HepG2 (cell line): ENCODE measurements around the gene INPP1. TPM values are rescaled to one million over a fixed set of nuclear protein-coding genes. Genes with fewer than 3 reads are reported as not detected.

Source experiments
- E2F1 ChIP-seq: sonication (generic); formaldehyde crosslinking; IDR thresholded peaks from 2 replicates; pipeline ENCODE4 v1.5.0; 2020; ENCODE audit warnings: missing genetic modification reagents
- GLI4 ChIP-seq: sonication (generic); formaldehyde crosslinking; IDR thresholded peaks from 2 replicates; pipeline ENCODE4 v1.5.1; 2020; ENCODE audit warnings: missing genetic modification reagents, mild to moderate bottlenecking, moderate library complexity, borderline replicate concordance
- MTA1 ChIP-seq: sonication (generic); formaldehyde crosslinking; IDR thresholded peaks from 2 replicates; pipeline ENCODE4 v1.4.0; 2020; ENCODE audit warnings: missing genetic modification reagents, mild to moderate bottlenecking, borderline replicate concordance
- MYNN ChIP-seq: sonication (generic); formaldehyde crosslinking; IDR thresholded peaks from 2 replicates; pipeline ENCODE4 v1.4.0; 2020; ENCODE audit warnings: mild to moderate bottlenecking, low read depth, missing genetic modification reagents
- NFATC3 ChIP-seq: sonication (generic); formaldehyde crosslinking; IDR thresholded peaks from 2 replicates; pipeline ENCODE4 v1.5.1; 2020; ENCODE audit warnings: mild to moderate bottlenecking, missing genetic modification reagents
- NFIB ChIP-seq: sonication (generic); formaldehyde crosslinking; IDR thresholded peaks from 2 replicates; pipeline ENCODE4 v1.9.0; 2021; ENCODE audit warnings: missing genetic modification reagents, mild to moderate bottlenecking, borderline replicate concordance
- NFIC ChIP-seq: IDR thresholded peaks from 2 replicates; pipeline ENCODE4 v1.6.1; 2012; ENCODE audit warnings: mild to moderate bottlenecking, low read length, inconsistent platforms
- NR2F1 ChIP-seq, 2 experiments: fragments of 450-650 bp in 1 of 2; formaldehyde crosslinking in 1 of 2; IDR thresholded peaks; 2 replicates each; pipeline versions ENCODE4 v1.5.0 to v1.6.1; 2016 to 2020; ENCODE audit warnings: mild to moderate bottlenecking in 1 of 2, missing compliant biosample characterization in 1 of 2, missing genetic modification reagents in 1 of 2, moderate library complexity in 1 of 2
- RBAK ChIP-seq: sonication (generic); formaldehyde crosslinking; IDR thresholded peaks from 2 replicates; pipeline ENCODE4 v1.5.1; 2020; ENCODE audit warnings: mild to moderate bottlenecking, missing genetic modification reagents
- TOE1 ChIP-seq: sonication (generic); formaldehyde crosslinking; IDR thresholded peaks from 2 replicates; pipeline ENCODE4 v1.4.0; 2020; ENCODE audit warnings: mild to moderate bottlenecking, missing genetic modification reagents
- TSC22D2 ChIP-seq: sonication (generic); formaldehyde crosslinking; IDR thresholded peaks from 2 replicates; pipeline ENCODE4 v1.5.1; 2020; ENCODE audit warnings: missing genetic modification reagents, mild to moderate bottlenecking, borderline replicate concordance
- ZBTB8A ChIP-seq: sonication (generic); formaldehyde crosslinking; IDR thresholded peaks from 2 replicates; pipeline ENCODE4 v1.4.0; 2020; ENCODE audit warnings: mild to moderate bottlenecking, low read depth, missing genetic modification reagents, borderline replicate concordance
- ZMYM3 ChIP-seq: sonication (generic); formaldehyde crosslinking; IDR thresholded peaks from 2 replicates; pipeline ENCODE4 v1.5.1; 2020; ENCODE audit warnings: mild to moderate bottlenecking, missing genetic modification reagents
- ZNF20 ChIP-seq: sonication (generic); formaldehyde crosslinking; IDR thresholded peaks from 2 replicates; pipeline ENCODE4 v1.4.0; 2020; ENCODE audit warnings: mild to moderate bottlenecking, moderate library complexity, missing genetic modification reagents
- ZNF260 ChIP-seq: sonication (generic); formaldehyde crosslinking; IDR thresholded peaks from 2 replicates; pipeline ENCODE4 v1.4.0; 2020; ENCODE audit warnings: missing genetic modification reagents, low read depth, mild to moderate bottlenecking, borderline replicate concordance
- ZNF598 ChIP-seq: sonication (generic); formaldehyde crosslinking; IDR thresholded peaks from 2 replicates; pipeline ENCODE4 v1.5.1; 2020; ENCODE audit warnings: mild to moderate bottlenecking, missing genetic modification reagents, borderline replicate concordance
- ZNF724P ChIP-seq: sonication (generic); formaldehyde crosslinking; IDR thresholded peaks from 2 replicates; pipeline ENCODE4 v1.8.0; 2022; ENCODE audit warnings: missing genetic modification reagents, borderline replicate concordance
- ZNF749 ChIP-seq: sonication (generic); formaldehyde crosslinking; IDR thresholded peaks from 2 replicates; pipeline ENCODE4 v1.8.0; 2022; ENCODE audit warnings: mild to moderate bottlenecking, missing genetic modification reagents, moderate library complexity, borderline replicate concordance
- polyA plus RNA-seq, 8 experiments: library from polyadenylated mRNA; depleted of rRNA in 3 of 8; stranded (reverse) in 7 of 8; unstranded in 1 of 8; fragments of >200 nt; fragmentation: Illumina TruSeq in 4 of 8; extraction: Trizol in 4 of 8; gene quantifications; 2 replicates each; pipeline versions ENCODE4 v1.2.1 to v1.2.3, GENCODE V29; 2011 to 2016; ENCODE audit warnings: low read depth in 4 of 8, missing spikeins in 1 of 8, mixed read lengths in 1 of 8; ENCODE audit not compliant: insufficient read depth in 1 of 8
- total RNA-seq, 5 experiments: library from RNA; depleted of rRNA; stranded (reverse); fragments of >200 nt; fragmentation: Illumina TruSeq; extraction: Trizol; gene quantifications; 2 replicates each; pipeline ENCODE4 v1.2.3, GENCODE V29; 2016; ENCODE audit warnings: low read depth in 1 of 5
- TF ChIP-seq, protein P1 (sequence below): sonication (generic); formaldehyde crosslinking; conservative IDR thresholded peaks from 2 replicates; pipeline ENCODE4 v1.4.0; 2020; ENCODE audit warnings: missing genetic modification reagents
- TF ChIP-seq, protein P2 (sequence below): sonication (generic); IDR thresholded peaks from 2 replicates; pipeline ENCODE4 v1.6.1; 2016; ENCODE audit warnings: low read depth, borderline replicate concordance
- TF ChIP-seq, protein P3 (sequence below): sonication (generic); formaldehyde crosslinking; IDR thresholded peaks from 2 replicates; pipeline ENCODE4 v1.4.0; 2020; ENCODE audit warnings: mild to moderate bottlenecking, low read depth, missing genetic modification reagents

INPP1 gene
- total and polyA plus RNA-seq, 2 of the 13 experiments (the other 11 are each of a cell fraction or from before 2014, with no cell fraction given): 10.0 to 13.3 TPM

DNA sequence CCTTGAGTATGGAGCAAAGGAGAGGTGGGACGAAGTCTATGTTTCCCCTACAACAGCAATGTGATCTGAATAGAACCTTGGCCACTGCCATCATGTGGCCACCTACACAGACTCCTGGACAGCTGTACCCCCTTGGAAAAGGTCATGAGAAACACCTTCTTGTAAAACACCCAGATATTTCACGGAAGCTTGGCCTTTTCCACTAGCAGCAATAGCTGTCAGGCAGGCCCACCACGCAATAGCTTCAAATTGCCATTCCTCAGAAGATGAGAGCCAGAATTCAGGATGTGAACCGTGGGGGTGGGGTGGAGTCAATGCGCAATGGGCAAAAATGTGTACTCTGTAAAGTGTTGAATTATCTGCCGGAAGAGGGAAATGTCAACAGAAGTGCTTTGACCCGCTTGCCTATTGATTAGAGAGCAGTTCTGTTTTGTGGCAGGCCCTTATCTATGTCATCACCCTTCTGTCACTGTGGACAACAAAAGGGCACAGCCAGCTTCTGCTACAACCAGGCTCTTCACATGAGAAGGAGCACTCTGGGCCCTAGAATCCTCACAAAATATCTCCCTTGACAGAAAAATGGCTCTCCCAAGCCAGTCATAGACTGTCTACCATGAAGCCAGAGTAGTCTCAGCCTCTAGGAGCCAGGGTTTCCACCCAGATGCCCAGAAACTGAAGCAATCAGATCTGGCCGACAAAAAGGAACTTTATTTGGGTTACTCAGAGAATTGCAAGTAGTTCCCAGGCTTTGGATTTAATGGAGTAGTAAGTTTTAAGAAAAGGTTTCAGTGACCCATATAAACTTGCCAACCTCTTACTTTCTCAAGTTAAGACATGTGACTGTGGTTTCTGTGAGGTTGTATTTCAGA, 9.5 kb downstream of the INPP1 start (continued):
- TF ChIP-seq, protein P1, sequence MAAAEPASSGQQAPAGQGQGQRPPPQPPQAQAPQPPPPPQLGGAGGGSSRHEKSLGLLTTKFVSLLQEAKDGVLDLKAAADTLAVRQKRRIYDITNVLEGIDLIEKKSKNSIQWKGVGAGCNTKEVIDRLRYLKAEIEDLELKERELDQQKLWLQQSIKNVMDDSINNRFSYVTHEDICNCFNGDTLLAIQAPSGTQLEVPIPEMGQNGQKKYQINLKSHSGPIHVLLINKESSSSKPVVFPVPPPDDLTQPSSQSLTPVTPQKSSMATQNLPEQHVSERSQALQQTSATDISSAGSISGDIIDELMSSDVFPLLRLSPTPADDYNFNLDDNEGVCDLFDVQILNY (CRISPR knock-in tag): no peak
- TF ChIP-seq RBAK (0 out of 2 replicates have a peak, but pooled peaks have one; percentile 52), MYNN (CRISPR knock-in tag) (peak; percentile 90), ZNF20 (CRISPR knock-in tag) (no peak), NFIC (peak; percentile 94), ZNF260 (no peak), NFATC3 (CRISPR knock-in tag) (0 out of 2 replicates have a peak, but pooled peaks have one; percentile 30), NR2F1 (CRISPR knock-in tag; IDR thresholded peaks at IDR 0.05) (peak; percentile 80 to 87), MTA1 (peak; percentile 70), ZNF598 (CRISPR knock-in tag) (peak; percentile 95), ZBTB8A (CRISPR knock-in tag) (0 out of 2 replicates have a peak, but pooled peaks have one; percentile 58), GLI4 (CRISPR knock-in tag) (0 out of 2 replicates have a peak, but pooled peaks have one; percentile 72), NFIB (CRISPR knock-in tag) (no peak), TOE1 (CRISPR knock-in tag) (peak; percentile 90; the same call in 1 of the 2 replicates), TSC22D2 (CRISPR knock-in tag) (no peak; the same call in none of the 2 replicates), ZNF749 (CRISPR knock-in tag) (peak; percentile 92; the same call in 1 of the 2 replicates), ZMYM3 (CRISPR knock-in tag) (peak; percentile 95), E2F1 (CRISPR knock-in tag) (no peak), ZNF724P (CRISPR knock-in tag) (peak; percentile 92; the same call in 1 of the 2 replicates)
- TF ChIP-seq, protein P2, sequence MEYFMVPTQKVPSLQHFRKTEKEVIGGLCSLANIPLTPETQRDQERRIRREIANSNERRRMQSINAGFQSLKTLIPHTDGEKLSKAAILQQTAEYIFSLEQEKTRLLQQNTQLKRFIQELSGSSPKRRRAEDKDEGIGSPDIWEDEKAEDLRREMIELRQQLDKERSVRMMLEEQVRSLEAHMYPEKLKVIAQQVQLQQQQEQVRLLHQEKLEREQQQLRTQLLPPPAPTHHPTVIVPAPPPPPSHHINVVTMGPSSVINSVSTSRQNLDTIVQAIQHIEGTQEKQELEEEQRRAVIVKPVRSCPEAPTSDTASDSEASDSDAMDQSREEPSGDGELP: peak; percentile 82; the same call in 1 of the 2 replicates
- TF ChIP-seq, protein P3, sequence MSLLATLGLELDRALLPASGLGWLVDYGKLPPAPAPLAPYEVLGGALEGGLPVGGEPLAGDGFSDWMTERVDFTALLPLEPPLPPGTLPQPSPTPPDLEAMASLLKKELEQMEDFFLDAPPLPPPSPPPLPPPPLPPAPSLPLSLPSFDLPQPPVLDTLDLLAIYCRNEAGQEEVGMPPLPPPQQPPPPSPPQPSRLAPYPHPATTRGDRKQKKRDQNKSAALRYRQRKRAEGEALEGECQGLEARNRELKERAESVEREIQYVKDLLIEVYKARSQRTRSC (CRISPR knock-in tag): 0 out of 2 replicates have a peak, but pooled peaks have one; percentile 85
